ENCODE results near the gene TIMM13.

The TIMM13 gene

GRCh38 chr19:2376784-2377519 lies 50.4 kb downstream of the TIMM13 start:
- DNase-seq: no peak

All from activated T-cell treated with anti-CD3 and anti-CD28 coated beads for 4 hours (primary cell).